GM21381 (cell line): ENCODE measurements around the gene TCF7L2.

Source experiments
- ATAC-seq: cut with Tn5 transposase; IDR thresholded peaks from one replicate; pipeline ENCODE4 v1.9.1; 2021; ENCODE audit warnings: mild to moderate bottlenecking, moderate library complexity; ENCODE audit not compliant: unreplicated experiment

The TCF7L2 gene

DNA sequence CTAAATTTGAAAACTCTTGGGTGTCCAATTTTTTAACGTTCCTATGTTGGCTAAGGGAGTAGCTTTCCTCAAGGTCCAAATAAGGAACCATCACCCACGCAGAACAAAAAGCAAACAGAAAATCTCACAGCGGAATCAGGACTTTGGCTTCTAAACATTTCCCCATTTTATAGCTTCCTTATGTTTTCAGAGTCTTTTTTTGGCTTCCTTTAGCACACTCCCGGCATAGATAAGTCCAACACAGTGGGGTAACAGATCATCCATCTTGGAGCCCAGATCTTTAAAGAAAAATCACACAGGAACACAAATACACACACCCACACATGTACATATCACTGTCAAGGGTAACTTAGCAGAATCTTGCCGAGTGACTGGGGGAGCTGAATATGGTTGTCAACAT is 4.2 kb upstream of the TCF7L2 start:
- no peak for ATAC-seq

DNA sequence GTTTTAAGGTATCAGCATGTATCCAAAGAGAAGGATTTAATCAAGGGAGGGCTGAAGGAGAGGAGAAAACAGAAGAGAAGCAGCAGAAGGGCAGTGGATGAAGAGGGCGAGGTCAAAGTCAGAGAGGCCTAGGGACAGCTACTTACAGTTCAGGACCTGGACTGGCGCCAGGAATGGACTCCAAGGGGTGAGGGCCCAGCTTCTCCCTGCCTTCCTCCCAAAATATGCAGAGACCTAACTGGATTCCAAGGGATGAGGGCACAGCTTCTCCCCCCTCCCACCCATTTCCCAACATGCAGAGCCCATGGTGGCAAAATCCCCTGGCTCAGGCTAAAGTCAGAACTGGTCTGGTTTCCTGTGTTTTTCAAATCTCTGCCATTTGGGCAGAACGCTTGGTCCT is 3.4 kb upstream of the TCF7L2 start:
- ATAC-seq, result no peak

DNA sequence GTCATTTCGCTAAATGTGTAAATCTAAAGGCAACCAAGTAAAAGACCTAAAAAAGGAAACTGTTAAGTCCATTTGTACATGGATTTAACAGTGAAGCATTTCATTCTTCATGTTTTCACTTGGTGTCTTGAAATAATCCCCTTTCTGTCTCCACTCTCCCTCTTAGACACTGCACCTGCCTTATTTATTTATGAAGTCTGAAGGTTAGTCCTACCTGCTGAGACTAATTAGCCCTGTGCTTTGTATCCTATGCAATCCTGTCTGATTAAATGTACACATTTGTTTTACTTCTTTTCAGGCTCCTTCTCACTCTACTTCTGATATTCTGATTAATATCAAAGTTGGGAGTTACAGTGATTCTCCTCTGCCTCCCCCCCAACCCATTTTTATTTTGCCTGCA is 1.9 kb upstream of the TCF7L2 start:
- no peak for ATAC-seq

DNA sequence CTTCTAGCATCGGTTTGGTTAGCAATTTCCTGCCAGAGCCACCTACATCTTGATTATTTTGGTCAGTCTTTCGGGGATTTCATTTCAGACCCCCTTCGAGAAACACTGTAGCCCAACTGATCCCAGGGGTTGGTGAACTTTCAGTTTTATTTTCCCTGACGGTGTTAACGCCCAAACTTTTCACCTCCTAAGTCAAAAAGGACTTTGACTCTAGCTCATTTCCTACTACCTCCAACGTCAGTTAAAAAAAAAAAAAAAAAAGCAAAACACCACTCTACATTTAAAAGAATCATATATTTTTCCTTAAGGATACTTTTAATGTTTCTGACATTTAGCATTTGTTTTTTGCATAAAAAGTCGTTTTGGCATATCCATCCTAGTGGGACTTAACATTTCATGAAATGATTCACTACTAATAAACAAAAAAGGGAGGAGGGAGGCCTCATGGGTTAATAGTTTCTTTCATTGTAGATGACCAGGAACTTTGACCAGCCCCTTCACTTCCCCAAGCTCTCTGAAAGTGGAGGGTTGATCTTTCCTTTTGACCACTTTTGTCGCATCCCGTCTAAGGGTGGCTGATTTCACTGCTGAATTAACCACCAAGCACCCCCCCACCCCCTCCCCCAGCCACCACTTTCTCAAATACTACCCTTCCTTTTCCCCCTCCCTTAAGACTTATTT is 764 bp upstream of the TCF7L2 start:
- ATAC-seq, result no peak

DNA sequence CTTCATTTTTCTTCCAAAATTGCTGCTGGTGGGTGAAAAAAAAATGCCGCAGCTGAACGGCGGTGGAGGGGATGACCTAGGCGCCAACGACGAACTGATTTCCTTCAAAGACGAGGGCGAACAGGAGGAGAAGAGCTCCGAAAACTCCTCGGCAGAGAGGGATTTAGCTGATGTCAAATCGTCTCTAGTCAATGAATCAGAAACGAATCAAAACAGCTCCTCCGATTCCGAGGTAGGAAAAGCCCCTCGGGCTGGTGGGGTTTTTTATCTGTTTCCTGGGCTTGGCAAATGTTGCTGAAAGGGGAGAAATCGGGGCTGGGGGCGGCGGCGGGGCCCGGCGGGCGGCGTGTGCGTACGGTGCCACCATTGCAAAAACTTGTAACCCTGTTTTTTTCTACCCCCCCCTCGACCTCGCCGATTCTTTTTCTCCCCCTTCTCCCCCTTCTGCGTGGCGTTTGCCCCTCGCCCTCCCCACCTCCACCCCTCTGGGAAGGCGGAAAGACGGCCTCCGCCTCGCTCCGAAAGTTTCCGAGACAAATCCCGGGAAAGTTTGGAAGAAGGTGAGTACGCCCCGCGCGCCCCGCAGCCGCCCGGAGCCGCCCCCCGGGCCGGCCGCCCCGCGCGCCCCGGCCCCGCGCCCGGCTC is 789 bp downstream of the TCF7L2 start:
- no peak for ATAC-seq

DNA sequence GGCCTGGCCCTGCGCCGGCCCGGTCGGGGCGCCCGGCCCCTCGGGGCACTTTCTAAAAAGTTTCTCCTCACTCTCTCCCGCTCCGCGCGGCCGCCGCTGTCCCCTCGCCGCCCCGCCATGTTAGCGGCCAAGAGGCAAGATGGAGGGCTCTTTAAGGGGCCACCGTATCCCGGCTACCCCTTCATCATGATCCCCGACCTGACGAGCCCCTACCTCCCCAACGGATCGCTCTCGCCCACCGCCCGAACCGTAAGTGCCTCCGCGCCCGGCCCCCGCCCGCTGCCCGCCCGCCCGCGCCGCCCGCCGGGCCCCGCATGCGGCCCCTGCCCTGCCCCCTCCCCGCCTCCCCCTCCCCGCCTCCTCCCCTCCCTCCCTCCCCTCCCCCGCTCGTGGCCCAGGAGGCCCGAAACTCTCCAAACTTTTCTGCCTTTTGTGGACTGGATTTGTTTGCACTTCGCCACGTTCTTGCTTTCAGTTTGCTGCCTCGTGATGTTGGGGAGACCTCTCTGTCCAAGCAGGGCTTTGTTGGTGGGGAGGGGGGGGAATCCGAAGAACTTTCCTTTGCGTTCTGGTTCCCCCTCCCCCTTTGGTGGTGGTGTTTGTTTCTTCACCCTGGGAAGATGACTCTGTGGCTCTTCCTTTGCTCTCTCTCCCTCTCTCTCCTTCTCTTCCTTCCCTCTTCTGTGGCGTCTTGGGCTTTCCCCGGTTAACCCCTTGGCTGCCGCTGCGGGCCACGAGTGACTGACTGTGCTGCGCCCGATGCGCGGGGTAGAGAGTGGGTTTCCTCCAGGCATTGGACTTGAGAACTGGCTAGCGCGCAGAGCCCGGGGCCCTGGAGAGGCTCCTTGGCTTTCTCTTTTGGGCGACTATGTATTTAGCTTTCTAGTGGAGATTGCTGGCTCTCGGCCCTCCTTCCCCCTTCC is 1.6 kb downstream of the TCF7L2 start:
- ATAC-seq, result no peak

DNA sequence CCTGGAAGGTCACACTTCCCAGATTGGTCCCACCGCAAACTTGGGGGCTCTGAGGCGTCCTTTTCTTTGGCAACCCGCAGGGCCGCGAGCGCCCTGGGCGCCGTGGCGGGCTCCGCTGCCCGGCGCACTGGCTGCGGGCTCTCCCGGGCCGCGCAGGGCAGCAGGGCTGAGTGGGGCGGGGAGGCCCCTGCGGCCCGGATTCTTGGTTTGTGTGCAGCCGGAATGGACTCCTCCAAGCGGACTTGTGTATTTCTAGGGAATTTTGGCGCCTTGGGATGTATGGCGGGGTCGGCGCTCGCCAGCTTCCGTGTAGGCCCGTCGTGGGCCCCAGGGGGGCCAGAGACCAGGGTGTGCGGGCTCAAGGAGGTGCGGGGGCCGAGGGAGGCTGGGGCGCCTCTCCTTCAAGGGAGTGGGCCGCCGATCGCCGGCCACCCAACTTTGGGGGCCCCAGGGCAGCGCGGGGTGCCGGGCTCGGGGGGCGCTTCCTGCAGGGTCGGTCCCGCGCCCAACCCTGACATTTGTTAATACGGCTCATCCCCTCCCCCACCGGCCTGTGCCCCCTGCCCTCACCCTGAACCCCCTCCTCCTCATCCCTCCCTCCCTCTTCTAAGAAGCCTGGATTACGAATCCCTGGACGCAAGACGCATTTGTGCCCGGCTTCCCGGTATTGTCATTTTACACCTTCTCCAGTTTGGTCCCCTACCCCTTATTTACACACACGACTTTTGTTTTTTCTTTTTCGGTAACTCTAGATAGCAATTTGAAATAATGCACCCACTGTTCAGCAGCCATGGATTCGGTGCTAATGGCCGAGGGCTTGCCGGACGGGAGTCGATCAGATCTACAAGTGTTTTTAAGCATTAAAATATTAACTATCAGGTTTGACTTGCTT is 2.5 kb downstream of the TCF7L2 start:
- ATAC-seq, result no peak

DNA sequence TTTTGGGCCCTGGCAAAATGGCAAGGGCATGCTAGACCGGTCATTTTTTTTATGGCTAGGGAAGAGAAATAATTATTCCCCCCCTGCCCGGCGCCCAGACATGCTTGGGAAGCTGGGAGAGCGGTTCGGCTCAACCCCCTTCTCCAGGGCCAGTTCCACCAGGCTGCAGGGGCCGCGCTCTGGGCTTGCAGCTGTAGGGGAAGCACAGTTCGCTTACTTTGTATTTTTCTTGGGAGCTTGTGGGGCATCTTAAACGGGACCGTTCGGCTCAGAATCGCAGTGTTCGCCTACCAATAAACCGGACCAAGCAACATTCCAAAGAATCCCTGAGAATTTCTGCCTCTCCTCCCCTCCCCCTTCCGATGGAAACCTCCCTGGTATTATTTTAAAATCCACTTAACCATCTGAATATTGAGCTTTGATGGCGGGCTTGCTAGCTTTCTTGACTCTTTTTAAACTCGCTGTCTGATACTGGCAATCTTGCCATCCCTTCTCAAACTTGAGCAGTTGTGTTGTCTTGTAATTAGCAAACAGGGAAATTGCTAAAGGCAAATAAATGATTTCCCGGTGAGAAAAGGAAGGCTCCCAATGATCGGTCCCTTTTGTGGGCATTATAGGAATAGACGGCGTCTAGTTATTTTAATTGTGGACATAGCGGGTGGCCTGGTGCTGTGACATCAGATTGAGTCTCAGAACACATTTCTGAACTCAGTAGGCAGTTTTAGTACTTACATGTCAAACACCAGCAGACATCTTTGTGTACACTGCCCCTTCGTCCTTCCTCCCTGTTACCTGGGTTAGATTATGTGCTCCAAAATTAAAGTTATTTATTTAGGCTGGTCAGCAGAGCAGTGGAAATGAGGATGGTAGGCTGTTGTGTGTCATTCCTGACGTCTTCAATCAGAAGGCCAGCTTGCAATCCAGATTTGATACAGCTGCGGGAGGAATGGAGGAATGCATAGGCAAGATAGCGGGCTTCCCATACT is 3.4 kb downstream of the TCF7L2 start:
- ATAC-seq, result no peak

DNA sequence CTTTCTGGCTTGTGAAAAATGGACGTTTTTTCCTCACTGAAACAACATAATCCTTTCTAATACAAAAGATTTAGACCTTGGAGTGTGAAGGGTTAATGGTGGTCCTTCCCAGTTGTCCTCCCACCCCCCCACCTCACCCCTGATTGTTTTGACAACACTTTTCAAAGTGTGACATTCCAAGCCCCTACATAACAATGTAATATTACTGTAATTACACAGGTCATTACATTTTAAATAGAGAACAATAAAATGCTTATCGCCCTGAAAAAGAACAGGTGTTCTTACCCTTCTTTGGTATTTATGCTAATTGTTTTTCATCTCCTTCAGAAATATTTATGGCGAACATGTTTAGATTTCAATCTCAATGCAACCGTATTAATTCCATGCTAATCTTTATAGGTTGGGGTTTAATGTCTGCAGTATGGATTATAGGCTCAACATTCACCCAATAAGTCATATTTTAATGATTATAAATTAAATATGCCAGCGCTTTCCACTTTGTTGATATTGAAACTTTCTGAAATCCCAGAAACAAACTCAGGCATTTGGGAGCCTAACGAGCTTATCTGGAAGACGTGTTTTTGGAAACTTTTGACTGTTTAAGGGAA is 5.0 kb downstream of the TCF7L2 start:
- ATAC-seq, result no peak

DNA sequence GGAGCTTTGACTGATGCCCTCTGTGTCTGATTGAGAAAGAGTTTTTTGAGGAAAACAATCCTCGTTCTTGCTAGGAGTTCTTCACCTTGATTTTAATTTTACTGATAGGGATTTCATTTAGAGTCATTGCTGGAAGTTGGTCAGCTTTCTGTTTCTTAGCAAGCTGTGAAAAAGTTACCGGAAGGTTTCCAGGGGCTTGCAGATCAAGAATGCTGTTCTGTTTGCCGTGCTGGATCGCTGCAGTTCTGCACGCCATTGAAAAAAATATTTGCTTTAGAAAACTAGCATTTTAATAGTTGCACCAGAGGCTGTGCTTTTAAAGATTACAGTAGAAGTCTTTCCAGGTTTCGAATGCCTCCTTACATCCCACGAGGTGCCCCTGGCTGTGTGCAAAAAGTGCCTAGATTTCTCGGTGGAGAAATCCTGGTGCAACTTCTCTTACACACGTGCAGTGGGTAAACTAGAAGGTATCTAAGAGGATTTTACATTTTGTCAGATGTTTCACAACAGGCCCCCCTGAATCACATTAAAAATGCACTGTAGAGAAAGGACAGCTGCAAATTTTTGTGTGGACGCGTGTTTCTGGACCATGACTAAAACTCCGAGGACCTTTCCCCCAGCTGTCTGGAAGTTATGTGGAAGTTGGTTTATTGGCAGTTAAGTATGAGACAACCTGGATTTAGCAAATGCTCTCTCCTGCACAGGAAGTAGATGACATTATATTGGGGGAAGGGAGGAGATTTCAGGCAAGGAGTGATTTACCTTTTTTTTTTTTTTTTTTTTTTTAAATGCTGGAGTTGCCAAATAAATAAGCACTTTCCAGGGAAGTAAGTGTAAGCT is 5.8 kb downstream of the TCF7L2 start:
- no peak for ATAC-seq

DNA sequence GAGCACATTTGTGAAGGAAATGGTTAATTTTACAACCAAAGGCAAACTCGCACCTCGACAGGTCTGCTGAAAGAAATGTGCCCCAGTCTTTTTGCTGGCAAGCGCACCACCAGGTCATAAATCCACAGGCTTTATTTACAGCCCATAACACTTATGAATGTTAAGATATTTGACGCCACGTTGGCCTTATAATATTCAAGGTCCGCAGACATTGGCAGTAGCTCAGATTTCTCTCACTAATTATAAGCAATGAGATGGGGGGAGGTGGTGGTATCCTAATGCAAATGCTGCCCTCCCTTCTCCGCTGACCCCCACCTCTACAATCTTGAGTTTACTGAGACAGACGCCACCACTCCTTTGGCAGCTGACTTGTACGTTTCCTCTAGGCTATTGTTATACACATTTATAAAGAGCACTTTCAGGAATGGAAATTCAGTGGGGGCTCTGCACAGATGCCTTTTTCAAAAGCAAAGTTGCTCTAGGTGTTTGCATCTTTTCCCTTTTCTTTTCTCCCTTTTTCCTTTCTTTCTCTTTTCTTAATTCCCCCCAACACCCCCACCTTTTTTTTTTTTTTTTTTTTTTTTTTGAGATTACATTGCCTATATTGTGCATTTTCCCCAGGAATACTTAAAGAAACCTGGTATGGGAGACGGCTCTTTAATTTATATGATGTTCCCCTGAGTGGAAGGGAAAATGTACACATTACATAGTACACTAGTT is 6.7 kb downstream of the TCF7L2 start:
- no peak for ATAC-seq

DNA sequence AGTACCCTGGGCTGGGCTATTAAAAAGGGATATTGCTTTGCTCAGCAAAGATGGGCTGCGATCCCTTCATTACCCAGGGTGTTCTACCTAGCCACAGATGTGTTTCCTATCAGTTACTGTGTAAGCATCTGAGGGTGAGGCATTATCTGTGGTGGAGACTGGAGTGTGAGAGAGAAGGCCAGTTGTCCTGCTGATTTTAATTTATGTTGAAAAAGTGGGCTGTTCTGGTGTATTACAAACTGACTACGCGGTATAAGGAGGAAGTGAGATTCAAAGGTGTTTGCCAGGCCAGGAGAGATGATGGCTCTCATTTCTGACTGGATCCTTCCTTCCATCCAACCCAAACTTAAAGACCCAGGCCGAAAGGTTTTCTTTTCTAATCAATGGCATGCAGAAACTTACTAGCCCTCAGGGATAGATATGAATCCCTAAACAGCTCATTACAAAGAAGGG is 7.6 kb downstream of the TCF7L2 start:
- no peak for ATAC-seq

DNA sequence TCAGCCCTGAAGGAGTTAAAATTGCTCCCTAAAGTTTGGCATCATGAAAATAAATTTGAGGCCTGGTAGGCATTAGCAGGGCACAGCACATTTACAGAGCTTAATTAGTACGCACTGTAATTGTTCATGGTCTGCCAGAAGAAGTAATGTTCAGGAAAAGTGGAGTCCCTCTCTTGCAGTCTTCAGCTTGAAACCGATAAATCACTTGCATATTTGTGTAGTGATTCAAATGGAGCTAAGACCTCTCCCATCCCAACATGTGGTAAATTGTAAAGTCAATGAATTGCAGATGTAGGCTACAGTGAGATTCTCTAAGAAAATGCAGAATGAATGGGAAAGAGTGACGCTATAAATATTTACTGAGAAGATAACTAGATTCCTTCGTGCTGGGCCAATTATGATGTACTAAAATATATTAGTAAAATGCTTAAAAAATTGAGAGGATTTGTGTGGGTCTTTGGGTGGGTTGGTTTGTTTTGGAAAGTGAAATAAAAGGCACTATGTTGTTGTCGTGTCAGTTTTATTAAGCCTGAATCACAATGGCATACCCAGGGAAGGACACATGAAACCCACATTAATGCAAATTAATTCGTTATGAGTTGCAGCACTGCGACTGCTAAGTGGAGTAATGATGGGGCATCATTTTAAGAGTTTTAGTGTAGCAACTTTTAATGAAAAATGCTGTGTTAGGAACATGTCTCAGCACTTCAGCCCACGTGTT is 8.4 kb downstream of the TCF7L2 start:
- no peak for ATAC-seq

DNA sequence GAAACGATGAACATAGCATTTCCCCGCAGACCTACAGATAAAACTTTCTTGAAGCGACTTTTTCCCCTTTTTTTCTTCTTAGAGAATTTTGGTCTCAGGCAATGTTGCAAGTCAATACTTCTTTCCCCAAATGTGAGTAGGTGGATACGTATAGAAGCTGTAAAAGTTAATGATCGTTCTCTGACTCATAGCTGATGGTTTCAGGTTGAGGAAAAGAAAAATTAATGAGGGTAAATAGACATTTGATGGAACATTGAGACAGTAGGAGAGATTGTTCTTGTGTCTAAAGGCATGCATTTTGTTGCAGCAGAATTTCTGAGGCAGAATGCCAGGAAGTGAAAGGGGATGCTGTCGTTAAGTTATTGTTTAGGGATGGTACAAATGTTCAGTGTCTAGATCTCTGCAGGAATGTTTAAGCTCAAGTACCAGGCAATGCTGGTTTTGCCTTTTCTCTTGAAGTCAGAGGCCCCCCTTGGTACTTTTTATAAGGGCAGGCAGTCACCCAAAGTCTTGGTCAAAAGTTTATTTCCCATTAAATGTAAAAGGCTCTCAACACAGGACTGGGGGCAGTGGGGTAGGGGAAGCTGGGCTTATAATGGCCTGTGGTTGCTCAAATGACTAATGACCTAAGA is 9.3 kb downstream of the TCF7L2 start:
- no peak for ATAC-seq

DNA sequence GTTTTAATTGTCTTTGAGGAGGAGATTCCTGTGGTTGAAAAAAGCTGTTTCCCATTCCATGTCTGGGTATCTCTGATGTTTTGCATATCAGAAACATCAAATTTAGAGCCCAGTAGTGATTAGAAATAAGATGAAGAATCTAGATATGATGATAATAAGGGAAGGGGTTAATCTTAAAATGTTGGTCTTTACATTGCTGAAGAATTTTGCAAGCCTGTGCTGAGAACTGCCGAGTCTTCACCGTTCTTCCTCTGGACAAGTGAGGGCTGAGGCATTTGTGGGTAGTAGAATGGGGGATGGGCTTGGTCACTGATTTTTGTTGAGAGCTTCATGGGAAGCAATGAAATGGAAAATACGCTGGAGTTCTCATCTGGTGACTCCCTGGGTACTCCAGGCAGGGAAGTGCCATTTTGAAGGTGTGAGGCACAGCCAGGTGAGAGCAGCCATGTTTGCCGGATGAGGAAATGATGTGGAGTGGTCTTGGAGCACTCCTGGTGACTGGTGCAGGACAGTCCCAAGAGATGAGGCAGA is 10.2 kb downstream of the TCF7L2 start:
- no peak for ATAC-seq

DNA sequence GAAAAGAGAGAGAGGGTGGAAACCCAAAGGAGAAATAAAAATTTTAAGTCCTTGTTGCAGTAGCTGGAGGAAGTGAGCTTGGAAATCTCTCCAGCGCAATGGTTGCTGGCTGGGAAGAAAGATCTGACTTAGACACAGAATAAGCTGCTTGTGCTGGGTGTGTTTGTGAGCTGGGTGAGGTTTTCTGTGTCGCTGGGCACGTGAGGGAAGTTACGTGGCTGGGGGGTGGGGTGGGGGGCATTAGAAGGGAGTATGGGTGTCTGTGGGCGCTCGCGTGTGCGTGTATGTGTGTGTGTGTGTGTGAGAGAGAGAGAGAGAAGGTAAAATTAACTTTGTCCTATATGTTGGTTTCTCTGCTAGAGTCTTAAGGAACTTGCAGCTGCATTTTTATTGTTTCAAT is 11.6 kb downstream of the TCF7L2 start:
- no peak for ATAC-seq
